ENCODE data around the gene HPX.
"Not testable (repeated sequence)": the region's sequence is repeated elsewhere in the genome, so short reads cannot be mapped to it uniquely, and the experiment has no call there.

HPX gene

GRCh38 chr11:6417907-6418556 is 22.8 kb downstream of the HPX start:
- peak; percentile 48 for DNase-seq

- DNase-seq: no peak
Measured at GRCh38 chr11:6415797-6416196, 25.0 kb downstream of the HPX start.

DNA sequence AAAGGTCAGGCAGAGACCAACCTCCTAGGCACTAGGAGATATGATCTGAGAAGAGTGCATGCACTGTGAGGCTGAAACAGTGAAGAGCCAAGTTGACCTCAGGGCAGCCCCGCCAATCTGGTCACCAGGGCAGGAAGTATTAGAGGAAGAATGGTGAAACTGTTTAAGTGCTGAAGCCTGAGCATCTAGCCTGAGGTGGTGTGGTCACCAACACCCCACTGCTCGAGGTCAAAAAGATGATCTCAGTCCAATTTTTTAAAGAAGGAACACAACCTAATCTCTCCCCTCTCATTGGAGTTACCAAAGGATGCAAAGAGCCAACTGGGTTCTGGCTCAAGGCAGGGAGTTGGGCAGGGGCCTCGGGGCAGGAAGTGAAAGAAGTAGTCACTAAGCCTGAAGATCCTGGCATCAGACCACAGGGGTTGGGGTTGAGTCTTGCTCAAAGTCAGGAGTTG is 25.9 kb downstream of the HPX start:
- no peak for DNase-seq

DNA sequence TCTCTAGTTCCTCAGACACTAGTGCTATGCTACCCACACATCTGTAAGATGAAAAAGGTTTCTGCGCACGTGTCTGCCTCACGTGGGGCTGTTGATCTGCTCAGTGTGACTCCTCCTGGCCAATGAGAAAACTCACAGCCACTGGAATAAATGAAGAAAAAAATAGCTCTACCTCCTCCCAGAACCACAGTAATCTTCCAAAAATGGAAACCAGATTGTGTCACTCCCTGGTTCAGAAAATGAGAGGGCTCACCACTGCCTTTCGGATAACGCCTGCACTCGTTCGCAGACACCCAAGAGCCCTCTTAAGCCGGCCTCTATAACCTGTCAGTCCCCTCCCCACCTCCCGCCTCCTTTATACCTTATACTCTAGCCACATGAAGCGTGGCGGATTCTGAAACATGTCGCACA is 27.0 kb downstream of the HPX start:
- DNase-seq: no peak

DNA sequence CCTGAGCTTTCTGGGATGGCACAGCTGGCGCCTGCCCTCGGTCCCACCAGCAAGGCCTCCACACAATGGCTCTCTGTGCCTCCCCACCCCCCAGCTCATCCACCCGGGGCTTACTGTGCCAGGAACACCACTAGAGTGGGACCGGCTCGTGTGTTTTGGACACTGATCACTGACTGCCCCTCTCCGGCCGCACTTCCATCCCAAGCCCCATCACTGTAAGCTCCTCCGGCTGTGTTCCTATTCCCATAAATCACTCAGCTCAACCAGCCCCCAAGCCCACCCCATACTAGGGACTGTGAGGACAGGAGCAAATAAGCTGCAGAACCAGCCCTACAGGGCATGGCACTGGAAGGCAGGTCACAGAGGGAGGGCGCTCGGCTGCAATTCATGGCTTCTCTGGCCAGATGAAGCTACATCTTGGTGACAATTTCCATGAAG is 29.2 kb downstream of the HPX start:
- no peak for DNase-seq

- DNase-seq: no peak
Measured at GRCh38 chr11:6410695-6411430, 29.9 kb downstream of the HPX start.

DNA sequence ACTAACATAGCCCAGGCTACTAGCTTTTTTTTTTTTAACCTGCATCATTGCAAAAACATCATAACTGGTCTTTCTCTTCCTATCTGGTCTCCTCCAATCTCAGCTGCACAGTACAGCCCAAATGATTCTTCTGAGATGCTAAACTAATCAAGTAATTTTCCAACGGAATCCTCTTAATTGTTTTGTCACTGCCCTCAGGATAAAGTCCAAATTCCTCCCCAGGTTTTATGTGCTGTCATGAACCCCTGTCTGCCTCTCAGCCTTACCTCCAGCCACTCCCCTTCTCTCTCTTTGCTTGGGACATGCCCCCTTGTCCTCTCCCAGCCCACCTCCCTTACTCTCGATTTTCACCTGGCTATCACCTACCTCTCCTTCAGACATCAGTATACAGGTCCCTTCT is 34.4 kb downstream of the HPX start:
- DNase-seq: no peak

DNA sequence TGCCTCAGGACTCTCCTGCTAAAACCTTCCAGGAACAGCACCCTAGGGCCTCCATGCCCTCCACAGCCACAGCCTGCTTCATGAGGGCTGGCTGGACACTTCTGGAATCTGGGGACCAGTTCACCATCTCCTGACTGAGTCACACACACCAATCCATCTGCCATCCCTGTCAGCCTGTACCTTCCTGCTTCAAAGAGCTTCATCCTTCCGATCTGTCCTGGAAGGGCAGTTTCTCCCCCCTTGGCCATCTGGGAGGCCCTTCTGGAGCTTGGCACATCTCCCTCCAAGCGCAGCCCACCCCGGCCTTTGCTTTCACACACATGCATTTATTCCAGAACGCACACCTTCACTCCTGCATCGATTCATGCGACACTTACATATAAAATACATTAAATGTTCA is 34.9 kb downstream of the HPX start:
- no peak for DNase-seq

- peak; percentile 15 for DNase-seq
Measured at GRCh38 chr11:6405052-6405667, 35.6 kb downstream of the HPX start.

DNA sequence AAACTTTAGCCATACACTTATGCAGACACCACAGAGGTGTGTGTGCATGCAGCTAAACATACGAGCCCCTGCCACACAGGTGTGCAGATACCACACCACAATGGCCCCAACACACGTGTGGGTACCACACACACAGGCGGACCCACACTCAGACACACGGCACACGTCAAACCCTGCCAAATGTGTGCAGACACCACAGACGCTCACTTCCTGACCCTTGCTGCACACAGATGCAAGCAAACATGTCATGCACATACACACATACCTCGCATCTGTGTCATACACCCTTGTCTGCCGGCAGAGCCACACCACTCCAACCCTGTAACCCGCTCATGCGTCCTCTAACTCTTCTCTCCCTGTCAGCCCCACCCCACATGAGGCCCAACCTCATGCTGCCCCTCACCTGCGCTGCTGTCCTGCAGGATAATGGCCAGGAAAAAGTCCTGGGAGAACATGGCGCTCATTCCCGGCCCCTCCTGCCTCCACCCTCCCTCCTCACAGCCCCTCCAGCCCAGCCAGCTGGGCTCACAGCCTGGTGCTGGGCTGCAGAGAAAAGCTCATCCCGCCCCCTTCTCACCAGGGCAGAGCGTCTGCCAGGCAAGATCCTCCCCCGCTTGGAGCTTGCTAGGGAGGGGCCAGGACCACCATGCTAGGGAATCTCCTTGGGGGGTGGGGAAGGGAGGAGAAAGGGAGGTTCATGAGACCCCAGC is 36.3 kb downstream of the HPX start:
- DNase-seq: peak; percentile 18

- no peak for DNase-seq
Measured at GRCh38 chr11:6403539-6403938, 37.2 kb downstream of the HPX start.

GRCh38 chr11:6402561-6402981 is 38.2 kb downstream of the HPX start:
- DNase-seq: no peak

- DNase-seq: no peak
Measured at GRCh38 chr11:6402061-6402470, 38.7 kb downstream of the HPX start.

DNA sequence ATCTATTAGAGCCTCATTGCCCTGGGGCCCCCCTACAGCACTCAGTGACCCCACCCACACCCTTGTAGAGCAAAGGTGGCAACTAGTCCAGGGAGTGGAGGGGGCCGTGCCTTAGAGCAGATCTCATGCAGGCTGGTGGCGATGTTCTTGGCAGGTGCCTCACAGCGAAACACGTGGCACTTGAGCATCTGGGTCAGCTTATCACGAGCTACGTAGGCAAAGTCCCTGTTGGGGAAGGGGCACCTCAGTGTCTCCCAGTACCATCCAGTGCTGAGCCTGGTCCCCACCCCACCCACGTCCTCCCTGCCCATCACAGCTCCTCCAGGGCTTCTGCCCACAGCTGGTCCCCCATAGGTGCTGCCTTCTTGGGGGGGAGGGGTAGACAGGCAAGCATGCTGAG is 39.3 kb downstream of the HPX start:
- no peak for DNase-seq

DNA sequence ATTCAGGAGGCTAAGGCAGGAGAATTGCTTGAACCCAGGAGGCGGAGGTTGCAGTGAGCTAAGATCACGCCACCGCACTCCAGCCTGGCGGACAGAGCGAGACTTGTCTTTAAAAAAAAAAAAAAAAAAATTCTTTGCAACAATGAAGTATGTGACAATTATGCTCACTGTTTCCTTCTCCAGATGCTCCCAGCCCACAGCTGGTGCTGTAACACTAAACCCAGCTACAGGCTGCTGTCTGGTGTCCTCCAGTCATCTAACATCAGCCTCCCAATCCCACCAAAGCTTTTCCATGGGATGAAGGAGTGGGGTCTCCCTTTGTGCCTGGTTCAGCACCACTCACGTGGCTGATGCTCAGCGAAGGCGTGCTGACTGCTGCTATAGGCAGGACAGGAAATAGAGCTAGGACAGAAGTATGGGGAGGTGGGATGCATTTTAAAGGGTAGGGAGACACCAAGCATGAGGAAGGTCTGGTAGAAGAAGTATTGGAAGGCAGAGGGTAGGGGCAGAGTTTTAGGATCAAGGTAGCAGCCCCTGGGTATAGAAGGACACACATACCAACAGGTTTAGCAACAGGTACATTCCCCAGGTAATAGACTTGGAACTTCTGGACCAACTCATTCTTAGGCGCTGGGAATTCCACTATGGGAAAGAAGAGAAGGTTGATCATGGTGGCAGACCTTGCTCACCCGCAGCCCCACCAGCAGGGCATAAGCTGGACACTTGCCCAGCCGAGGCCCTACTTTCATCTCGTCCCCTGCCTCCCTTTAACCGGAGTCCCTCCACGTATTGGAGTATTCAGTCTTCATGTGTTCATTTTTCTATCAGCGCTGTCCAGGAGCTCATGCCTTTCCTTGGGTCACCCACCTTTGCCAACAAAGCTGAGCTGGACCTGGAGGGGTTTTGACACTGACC is 40.1 kb downstream of the HPX start:
- DNase-seq: no peak

GRCh38 chr11:6397636-6398035 is 43.2 kb downstream of the HPX start:
- DNase-seq: no peak

DNA sequence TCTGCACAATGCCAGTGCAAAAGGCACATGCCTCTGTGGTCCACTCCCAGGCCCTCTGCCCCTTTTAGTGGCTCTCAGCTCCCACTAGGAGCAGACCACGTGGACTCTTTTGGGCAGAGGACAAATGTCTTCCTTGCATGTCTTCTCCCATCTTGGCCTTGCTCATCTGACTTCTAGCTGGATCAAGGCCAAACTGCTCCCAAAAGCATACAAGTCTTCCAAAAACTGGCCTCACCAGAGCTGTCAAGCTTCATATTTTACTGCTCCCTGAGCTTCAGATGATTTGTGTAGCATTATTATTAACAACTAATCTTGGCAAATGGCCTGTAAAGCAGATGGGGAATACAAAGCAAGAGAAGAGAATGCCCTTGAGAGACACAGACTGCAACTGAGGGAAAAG is 43.6 kb downstream of the HPX start:
- DNase-seq: no peak

- no peak for DNase-seq
Measured at GRCh38 chr11:6395470-6396060, 45.2 kb downstream of the HPX start.

DNA sequence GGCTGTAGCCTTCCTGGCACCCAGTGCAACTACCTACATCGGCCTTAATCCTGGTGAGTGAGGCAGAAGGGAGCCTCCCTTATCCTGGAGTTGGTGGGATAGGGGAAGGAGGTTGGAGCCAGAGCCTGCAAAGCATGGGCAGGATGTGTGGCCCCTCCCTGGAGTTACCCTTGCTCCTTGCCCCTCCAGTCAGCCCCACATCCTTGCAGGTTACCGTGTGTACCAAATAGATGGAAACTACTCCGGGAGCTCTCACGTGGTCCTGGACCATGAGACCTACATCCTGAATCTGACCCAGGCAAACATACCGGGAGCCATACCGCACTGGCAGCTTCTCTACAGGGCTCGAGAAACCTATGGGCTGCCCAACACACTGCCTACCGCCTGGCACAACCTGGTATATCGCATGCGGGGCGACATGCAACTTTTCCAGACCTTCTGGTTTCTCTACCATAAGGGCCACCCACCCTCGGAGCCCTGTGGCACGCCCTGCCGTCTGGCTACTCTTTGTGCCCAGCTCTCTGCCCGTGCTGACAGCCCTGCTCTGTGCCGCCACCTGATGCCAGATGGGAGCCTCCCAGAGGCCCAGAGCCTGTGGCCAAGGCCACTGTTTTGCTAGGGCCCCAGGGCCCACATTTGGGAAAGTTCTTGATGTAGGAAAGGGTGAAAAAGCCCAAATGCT is 46.7 kb downstream of the HPX start:
- DNase-seq: no peak

DNA sequence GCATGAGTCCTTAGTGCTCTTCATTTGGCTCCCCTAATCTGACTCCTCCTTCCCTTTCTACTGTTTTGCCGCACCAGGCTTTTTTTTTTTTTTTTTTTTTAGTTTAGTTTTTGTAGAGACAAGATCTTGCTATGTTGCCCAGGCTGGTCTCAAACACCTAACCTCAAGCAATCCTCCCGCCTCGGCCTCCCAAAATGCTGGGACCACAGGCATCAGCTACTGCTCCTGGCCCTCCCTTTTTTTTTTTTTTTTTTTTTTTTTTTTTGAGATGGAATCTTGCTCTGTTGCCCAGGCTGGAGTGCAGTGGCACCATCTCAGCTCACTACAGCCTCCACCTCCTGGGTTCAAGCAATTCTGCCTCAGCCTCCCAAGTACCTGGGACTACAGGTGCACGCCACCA is 48.5 kb downstream of the HPX start:
- not testable (repeated sequence) for DNase-seq

All from right kidney (tissue), 1 donor.